Inflammatory macrophage (primary cell): ENCODE measurements around the gene BRAF.
"Not testable (repeated sequence)": the region's sequence is repeated elsewhere in the genome, so short reads cannot be mapped to it uniquely, and the experiment has no call there.

Source experiments
- DNase-seq, 2 donors: peaks; one replicate each; pipeline ENCODE4 v3.0.0-alpha.2; 2020 to 2022

The BRAF gene

DNA sequence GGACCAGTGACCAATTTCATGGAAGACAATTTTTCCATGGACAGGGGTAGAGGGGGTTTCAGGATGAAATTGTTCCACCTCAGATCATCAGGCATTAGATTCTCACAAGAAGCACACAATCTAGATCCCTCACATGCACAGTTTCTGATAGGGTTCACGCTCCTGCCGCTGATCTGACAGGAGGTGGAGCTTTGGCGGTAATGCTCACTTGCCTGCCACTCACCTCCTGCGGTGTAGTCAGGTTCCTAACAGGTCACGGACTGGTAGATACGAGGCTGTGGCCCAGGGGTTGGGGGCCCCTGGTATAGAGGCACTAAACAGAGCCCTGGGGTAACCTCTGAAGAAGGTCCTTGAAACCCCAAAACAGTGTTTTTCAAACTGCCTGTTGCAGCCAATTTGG is 6.5 kb downstream of the BRAF start:
- DNase-seq, result no peak

DNA sequence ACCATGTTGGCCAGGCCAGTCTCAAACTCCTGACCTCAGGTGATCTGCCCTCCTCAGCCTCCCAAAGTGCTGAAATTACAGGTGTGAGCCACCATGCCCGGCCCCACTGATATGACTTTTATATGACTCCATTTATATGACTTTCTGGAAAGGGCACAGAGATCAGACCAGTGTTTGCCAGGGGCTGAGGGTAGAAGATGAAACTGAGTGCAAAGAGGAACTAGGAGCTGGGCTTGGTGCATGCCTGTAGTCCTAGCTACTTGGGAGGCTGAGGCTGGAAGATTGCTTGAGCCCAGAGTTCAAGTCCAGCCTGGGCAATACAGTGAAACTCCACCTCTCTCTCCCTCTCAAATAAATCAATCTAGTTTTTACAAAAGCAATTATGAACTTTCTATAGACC is 7.5 kb downstream of the BRAF start:
- no peak for DNase-seq

DNA sequence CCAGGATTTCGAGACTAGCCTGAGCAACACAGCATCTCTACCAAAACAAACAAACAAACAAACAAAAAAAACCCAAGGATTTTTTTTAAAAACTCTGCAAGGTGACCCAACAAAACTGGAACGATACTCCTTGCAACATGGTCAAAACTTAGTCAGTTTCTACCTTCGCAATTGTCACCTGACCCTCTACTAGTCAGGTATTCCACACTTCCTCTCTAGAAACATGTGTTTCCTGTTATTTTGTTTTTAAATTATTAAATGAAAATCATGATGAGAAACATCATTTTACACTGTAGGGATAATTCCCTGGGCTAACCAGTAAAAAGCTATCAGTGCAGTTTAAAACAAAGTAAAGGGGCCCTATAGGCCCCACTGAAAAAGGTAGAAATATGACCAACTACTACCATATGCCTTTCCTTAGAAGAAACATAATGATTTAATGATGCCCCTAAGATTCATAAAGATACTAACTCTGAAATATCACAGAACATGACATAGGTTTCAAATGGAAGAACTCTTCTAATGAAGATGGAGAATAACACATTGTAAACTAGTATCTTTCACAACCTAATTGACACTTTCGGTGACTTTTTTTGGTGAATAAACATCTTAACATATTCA is 8.7 kb downstream of the BRAF start:
- DNase-seq, result no peak

DNA sequence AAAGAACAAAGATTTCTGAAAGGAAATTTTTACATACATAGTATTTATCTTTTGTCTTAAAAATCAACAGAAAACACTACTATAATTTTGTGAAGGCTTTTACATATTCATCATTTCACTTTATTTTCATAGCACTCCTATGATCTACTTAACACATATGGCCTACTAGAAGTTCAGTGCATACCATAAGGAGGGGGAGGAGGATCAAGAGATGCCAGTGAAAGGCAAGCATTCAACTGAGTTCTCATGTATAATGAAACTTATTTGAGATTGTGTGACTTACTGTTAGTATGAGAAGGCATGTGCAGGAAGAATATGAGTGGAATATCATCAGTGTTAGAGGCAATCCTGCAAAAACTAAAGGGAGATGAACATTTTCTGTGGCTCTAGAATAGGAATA is 10.6 kb downstream of the BRAF start:
- no peak for DNase-seq

- not testable (repeated sequence) for DNase-seq
These were observed 11.2 kb downstream of the BRAF start for GRCh38 chr7:140913596-140913928.

- DNase-seq, result no peak
These were observed 13.0 kb downstream of the BRAF start for GRCh38 chr7:140911746-140912145.

DNA sequence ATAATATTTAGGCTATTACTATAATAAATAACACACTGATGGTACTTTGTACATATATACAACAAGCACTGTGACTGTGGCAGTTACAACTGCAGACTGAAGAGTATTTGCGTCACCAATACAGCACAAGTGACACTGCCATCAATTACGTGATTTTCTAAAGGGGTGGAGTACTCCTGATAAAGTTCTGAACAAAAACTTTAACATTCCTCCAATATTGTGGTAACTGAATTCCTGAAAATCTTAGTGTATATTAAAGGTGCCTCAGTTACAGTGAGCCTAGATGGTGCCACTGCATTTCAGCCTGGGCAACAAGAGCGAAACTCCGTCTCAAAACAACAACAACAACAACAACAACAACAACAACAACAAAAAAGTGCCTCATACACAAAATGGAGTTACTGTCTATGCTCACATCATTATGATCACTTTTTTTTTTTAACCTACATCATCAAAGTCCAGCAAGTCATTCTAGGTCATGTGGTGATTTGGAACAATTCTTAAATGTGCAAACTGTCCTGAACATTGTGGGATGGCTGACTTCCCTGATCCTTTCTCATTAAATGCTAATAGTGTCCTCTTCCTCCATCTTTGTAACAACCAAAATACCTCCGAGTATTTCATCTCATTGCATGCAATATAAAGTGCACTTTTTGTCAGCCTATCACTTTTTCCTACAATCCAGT is 15.1 kb downstream of the BRAF start:
- DNase-seq, result no peak

DNA sequence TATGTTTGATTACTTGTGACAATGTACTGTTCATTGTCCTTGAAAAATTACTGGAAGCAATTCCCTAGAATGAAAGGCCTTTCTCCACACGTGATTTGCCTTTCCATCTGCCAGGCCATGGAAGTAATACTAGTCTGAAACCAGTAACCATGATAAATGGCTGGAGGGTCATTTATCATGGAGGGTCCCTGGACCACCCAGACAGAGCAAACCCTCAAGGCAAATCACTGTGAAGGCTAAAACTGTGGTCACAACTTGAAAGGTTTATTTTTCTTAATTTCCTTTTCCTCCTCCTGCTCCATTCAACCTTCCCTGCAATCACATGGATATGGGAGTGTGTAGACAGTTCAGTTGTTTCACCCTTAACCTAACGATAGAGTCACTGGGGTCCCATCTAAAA is 16.4 kb downstream of the BRAF start:
- DNase-seq, result no peak

DNA sequence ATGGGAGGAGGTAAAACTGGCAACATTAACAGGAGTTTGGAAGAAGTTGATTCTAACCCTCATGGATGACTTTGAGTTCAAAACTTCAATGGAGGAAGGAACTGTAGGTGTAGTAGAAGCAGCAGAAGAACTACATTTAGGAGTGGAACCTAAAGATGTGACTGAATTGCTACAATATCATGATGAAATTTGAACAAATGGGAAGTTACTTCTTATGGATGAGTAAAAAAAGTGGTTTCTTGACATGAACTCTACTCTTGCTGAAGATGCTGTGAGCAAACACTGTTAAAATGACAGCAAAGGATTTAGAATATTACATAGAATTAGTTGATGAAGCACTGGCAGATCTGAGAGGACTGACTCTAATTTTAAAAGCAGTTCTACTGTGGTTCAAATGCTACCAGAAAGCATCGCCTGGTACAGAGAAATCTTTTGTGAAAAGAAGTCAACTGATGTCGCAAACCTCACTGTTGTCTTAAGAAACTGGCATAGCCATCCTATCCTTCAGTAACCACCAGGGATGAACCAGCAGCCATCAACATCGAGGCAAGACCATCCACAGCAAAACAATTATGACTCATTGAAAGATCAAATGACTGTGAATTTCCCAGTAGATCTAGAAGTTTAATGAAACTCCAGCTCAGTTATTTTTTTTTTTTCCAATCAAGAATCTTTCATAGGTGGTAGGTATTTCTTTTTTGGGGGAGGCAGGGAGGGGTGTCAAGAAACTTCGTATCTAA is 20.8 kb downstream of the BRAF start:
- DNase-seq, result peak; percentile 7 to 51

GRCh38 chr7:140902303-140902953 is 22.3 kb downstream of the BRAF start:
- DNase-seq, result no peak

DNA sequence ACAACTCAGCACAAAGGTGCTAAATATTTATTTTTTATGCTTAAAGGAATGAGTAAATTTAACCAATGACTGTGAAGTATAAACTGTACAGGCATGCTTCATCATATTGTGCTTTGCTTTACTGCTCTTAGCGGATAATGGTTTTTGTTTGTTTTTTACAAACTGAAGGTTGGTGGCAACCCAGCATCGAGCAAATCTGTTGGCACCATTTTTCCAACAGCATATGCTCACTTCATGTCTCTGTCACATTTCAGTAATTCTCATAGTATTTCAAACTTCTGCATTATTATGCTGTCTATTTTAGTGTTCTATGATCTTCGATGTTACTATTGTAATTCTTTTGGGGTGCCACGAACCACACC is 22.8 kb downstream of the BRAF start:
- no peak for DNase-seq

DNA sequence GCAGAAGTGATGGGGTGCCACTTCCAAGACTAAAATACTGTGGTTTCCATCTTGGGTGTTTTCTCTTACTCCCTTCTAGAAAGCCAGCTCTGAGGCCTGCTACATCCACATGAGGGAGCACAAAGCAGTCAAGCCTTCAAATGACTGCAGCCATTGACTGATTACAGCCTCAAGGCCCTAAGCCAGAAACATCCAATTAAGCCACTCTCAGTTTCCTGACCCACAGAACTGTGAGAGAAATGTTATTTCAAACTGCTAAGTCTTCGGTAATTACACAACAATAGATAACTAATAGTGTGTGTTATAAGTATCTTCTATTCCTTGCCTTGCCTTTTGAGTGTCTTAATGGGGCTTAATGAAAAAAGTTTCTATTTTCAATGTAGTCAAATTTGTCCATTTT is 24.8 kb downstream of the BRAF start:
- DNase-seq, result no peak

- DNase-seq, result no peak
These were observed 25.8 kb downstream of the BRAF start for GRCh38 chr7:140898786-140899536.

DNA sequence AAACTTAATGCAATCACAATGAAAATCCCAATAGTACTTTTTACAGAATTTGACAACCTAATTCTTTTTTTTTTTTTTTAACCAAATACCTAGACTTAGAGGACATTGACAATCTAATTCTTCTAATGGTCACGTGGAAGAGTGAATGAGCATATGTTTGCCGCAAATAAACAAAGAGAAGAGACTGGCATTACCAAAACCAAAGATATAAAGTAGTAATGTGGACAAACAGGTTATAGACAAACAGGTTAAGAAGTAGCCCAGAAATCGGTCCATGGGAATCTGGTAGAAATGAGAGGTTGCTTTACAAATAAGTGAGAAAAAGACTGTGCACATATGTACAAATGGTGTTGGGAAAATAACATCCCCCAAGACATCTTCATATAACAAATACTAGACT is 27.7 kb downstream of the BRAF start:
- no peak for DNase-seq

- no peak for DNase-seq
These were observed 35.1 kb downstream of the BRAF start for GRCh38 chr7:140889645-140890044.

GRCh38 chr7:140889150-140889549 is 35.6 kb downstream of the BRAF start:
- no peak for DNase-seq

GRCh38 chr7:140888087-140888486 is 36.6 kb downstream of the BRAF start:
- no peak for DNase-seq

- no peak for DNase-seq
These were observed 38.9 kb downstream of the BRAF start for GRCh38 chr7:140885735-140886334.

- no peak for DNase-seq
These were observed 41.4 kb downstream of the BRAF start for GRCh38 chr7:140883378-140883777.

DNA sequence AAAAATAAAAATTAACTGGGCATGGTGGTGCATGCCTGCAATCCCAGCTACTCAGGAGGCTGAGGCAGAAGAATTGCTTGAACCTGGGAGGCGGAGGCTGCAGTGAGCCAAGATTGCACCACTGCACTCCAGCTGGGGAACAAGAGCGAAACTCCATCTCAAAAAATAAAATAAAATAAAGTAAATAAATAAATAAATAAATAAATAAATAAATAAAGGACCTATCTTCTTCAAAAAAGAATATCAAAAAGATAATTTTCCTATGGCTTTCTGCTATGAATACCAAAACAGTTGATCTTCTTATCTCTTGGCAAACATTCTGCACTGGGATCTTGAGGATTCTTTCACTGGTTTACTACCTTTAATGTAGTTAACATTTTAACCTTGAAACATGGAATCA is 41.9 kb downstream of the BRAF start:
- DNase-seq, result not testable (repeated sequence)

GRCh38 chr7:140881507-140882228 is 43.1 kb downstream of the BRAF start:
- no peak for DNase-seq

DNA sequence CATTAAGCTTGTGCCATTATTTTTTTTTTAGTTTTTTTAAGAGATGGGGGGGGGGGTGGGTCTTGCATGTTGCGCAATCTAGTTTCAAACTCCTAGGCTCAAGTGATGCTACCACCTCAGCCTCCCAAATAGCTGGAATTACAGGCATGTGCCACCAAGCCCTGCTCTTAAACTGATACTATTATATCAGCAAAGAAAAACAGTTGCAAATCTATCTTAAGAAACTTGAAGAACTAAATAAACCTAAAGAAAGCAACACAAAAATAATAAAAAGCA is 47.5 kb downstream of the BRAF start:
- DNase-seq, result no peak
